Uterus (tissue), 2 donors: ENCODE measurements around the gene MYL11.
"Not testable (repeated sequence)": the region's sequence is repeated elsewhere in the genome, so short reads cannot be mapped to it uniquely, and the experiment has no call there.

Experiments used
- CTCF ChIP-seq, 4 experiments: fragments of 200-600 bp in 2 of 4; fragments of 450-650 bp in 2 of 4; sonication (generic) in 2 of 4; IDR thresholded peaks; one replicate each; pipeline ENCODE4 v1.5.1; 2016 to 2019; ENCODE audit warnings: antibody characterized with exemption in 4 of 4, mild to moderate bottlenecking in 2 of 4, moderate library complexity in 1 of 4
- POLR2A ChIP-seq, 2 donors: fragments of 450-650 bp; IDR thresholded peaks; one replicate each; pipeline ENCODE4 v1.6.1; 2016; ENCODE audit warnings: antibody characterized with exemption in 2 of 2, mild to moderate bottlenecking in 1 of 2, moderate library complexity in 1 of 2

- TF ChIP-seq CTCF, POLR2A (IDR thresholded peaks at IDR 0.05): not testable (repeated sequence)
Observed at GRCh38 chr16:30343491-30343820, 31.1 kb upstream of the MYL11 start.
